Measurements from ENCODE around the gene HIPK2.

- TF ChIP-seq ZNF114 (CRISPR knock-in tag; IDR thresholded peaks at IDR 0.05) = no peak
- TF ChIP-seq, protein P1, sequence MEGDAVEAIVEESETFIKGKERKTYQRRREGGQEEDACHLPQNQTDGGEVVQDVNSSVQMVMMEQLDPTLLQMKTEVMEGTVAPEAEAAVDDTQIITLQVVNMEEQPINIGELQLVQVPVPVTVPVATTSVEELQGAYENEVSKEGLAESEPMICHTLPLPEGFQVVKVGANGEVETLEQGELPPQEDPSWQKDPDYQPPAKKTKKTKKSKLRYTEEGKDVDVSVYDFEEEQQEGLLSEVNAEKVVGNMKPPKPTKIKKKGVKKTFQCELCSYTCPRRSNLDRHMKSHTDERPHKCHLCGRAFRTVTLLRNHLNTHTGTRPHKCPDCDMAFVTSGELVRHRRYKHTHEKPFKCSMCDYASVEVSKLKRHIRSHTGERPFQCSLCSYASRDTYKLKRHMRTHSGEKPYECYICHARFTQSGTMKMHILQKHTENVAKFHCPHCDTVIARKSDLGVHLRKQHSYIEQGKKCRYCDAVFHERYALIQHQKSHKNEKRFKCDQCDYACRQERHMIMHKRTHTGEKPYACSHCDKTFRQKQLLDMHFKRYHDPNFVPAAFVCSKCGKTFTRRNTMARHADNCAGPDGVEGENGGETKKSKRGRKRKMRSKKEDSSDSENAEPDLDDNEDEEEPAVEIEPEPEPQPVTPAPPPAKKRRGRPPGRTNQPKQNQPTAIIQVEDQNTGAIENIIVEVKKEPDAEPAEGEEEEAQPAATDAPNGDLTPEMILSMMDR (conservative IDR thresholded peaks at IDR 0.05; ENCODE audit: low read depth in 2 of 2) = no peak
- TF ChIP-seq EZH2phosphoT487 (IDR thresholded peaks at IDR 0.05; ENCODE audit: unreplicated experiment) = no peak
- no peak for TF ChIP-seq POLR2AphosphoS5 (IDR thresholded peaks at IDR 0.05; ENCODE audit: low read depth)
- TF ChIP-seq REST (IDR thresholded peaks at IDR 0.05; ENCODE audit: unreplicated experiment) = no peak
- no peak for TF ChIP-seq CREB1 (CRISPR knock-in tag; IDR thresholded peaks at IDR 0.05; ENCODE audit: low read depth)
- no peak for TF ChIP-seq EZH2 (IDR thresholded peaks at IDR 0.05; ENCODE audit: low read depth, unreplicated experiment)
- no peak for TF ChIP-seq ETS1 (IDR thresholded peaks at IDR 0.05)
- TF ChIP-seq ZNF331 (CRISPR knock-in tag; IDR thresholded peaks at IDR 0.05; ENCODE audit: low read depth) = no peak
- no peak for TF ChIP-seq JUNB (IDR thresholded peaks at IDR 0.05; ENCODE audit: unreplicated experiment)
- TF ChIP-seq STAT1 (IDR thresholded peaks at IDR 0.05; ENCODE audit: unreplicated experiment) = no peak
- no peak for TF ChIP-seq NANOG (IDR thresholded peaks at IDR 0.05; ENCODE audit: borderline replicate concordance)
- TF ChIP-seq ZNF462 (CRISPR knock-in tag; IDR thresholded peaks at IDR 0.05) = no peak
Measured at GRCh38 chr7:139799586-139799985, 21.8 kb upstream of the HIPK2 start.

All from GM23338 (cell line).